Loucy (cell line): ENCODE results near the gene VWA5B2.
"Not testable (repeated sequence)": the region's sequence is repeated elsewhere in the genome, so short reads cannot be mapped to it uniquely, and the experiment has no call there.

Source experiments
- H2AFZ ChIP-seq: fragments of 200-600 bp; sonication (generic); 2 replicates; pipeline ENCODE4 v1.6.0; 2016; ENCODE audit warnings: antibody characterized with exemption, mild to moderate bottlenecking, low read length, moderate library complexity
- H3F3A ChIP-seq: fragments of 200-600 bp; 2 replicates; pipeline ENCODE4 v1.6.0; 2016; ENCODE audit warnings: antibody characterized with exemption, low read depth, mild to moderate bottlenecking
- H3K27me3 ChIP-seq: fragments of 200-600 bp; sonication (generic); 2 replicates; pipeline ENCODE4 v1.6.1; 2014; ENCODE audit warnings: low read length, mild to moderate bottlenecking; ENCODE audit not compliant: insufficient read depth, poor library complexity, severe bottlenecking
- H3K36me3 ChIP-seq: fragments of 200-600 bp; sonication (generic); 2 replicates; pipeline ENCODE4 v1.6.1; 2016; ENCODE audit warnings: low read length; ENCODE audit not compliant: insufficient read depth
- H3K4me1 ChIP-seq: fragments of 200-600 bp; sonication (generic); 2 replicates; pipeline ENCODE4 v1.5.1; 2014; ENCODE audit warnings: low read length, mild to moderate bottlenecking; ENCODE audit not compliant: insufficient read depth, poor library complexity, severe bottlenecking
- H3K4me2 ChIP-seq: fragments of 200-600 bp; sonication (generic); 2 replicates; pipeline ENCODE4 v1.6.0; 2014; ENCODE audit warnings: antibody characterized with exemption, low read length, low read depth, mild to moderate bottlenecking; ENCODE audit not compliant: poor library complexity, severe bottlenecking
- H3K4me3 ChIP-seq: fragments of 200-600 bp; sonication (generic); 2 replicates; pipeline ENCODE4 v1.5.1; 2014; ENCODE audit warnings: low read length, mild to moderate bottlenecking, mixed read lengths; ENCODE audit not compliant: poor library complexity, severe bottlenecking
- H3K79me2 ChIP-seq: fragments of 200-600 bp; sonication (generic); 2 replicates; pipeline ENCODE4 v1.6.1; 2014; ENCODE audit warnings: low read length; ENCODE audit not compliant: insufficient read depth
- H3K9ac ChIP-seq: fragments of 200-600 bp; sonication (generic); 2 replicates; pipeline ENCODE4 v1.6.0; 2014; ENCODE audit warnings: mild to moderate bottlenecking, low read depth, low read length, moderate library complexity; ENCODE audit not compliant: poor library complexity, severe bottlenecking
- H3K9me2 ChIP-seq: fragments of 200-600 bp; sonication (generic); replicated peaks from 2 replicates; pipeline ENCODE4 v1.6.1; 2016; ENCODE audit warnings: low read depth, low read length, mixed read lengths
- H3K9me3 ChIP-seq: fragments of 200-600 bp; sonication (generic); 2 replicates; pipeline ENCODE4 v1.6.1; 2014; ENCODE audit warnings: mild to moderate bottlenecking, antibody characterized with exemption, low read length, low read depth; ENCODE audit not compliant: insufficient read depth
- H4K20me1 ChIP-seq: fragments of 200-600 bp; sonication (generic); 2 replicates; pipeline ENCODE4 v1.6.0; 2014; ENCODE audit warnings: antibody characterized with exemption, low read length, mild to moderate bottlenecking; ENCODE audit not compliant: insufficient read depth, poor library complexity, severe bottlenecking
- CTCF ChIP-seq: fragments of 200-600 bp; sonication (generic); conservative IDR thresholded peaks from 2 replicates; pipeline ENCODE4 v1.5.1; 2014; ENCODE audit warnings: mild to moderate bottlenecking, antibody characterized with exemption, low read length
- EZH2phosphoT487 ChIP-seq: fragments of 200-600 bp; IDR thresholded peaks from 2 replicates; pipeline ENCODE4 v1.6.1; 2018; ENCODE audit warnings: antibody characterized with exemption, mild to moderate bottlenecking, moderate library complexity, borderline replicate concordance

VWA5B2 gene

GRCh38 chr3:184261854-184262763, 32.7 kb downstream of the VWA5B2 start:
- Histone ChIP-seq H2AFZ (peak overlapping the region; percentile 100), H3K9me2 (no peaks in the 10 kb centered on the region), H3K9me3 (no peaks in the 10 kb centered on the region), H3K4me1 (peaks cover 8% of the 10 kb centered on the region), H3K9ac (peak overlapping the region; percentile 84), H3K4me3 (peak overlapping the region; percentile 91), H4K20me1 (no peaks in the 10 kb centered on the region), H3F3A (no peaks in the 10 kb centered on the region; the same call in 1 of the 2 replicates), H3K36me3 (no peaks in the 10 kb centered on the region), H3K27me3 (no peaks in the 10 kb centered on the region), H3K79me2 (no peaks in the 10 kb centered on the region), H3K4me2 (peak overlapping the region; percentile 95)
- TF ChIP-seq EZH2phosphoT487 (no peak), CTCF (no peak)

- Histone ChIP-seq H3K9me2 (no peaks in the 10 kb centered on the region), H3K4me1 (peaks cover 8% of the 10 kb centered on the region), H3K27me3 (no peaks in the 10 kb centered on the region), H3K4me3 (peak overlapping the region; percentile 91), H3K9ac (peak overlapping the region; percentile 84), H3K9me3 (no peaks in the 10 kb centered on the region), H3F3A (no peaks in the 10 kb centered on the region; the same call in 1 of the 2 replicates), H3K4me2 (peak overlapping the region; percentile 95), H3K79me2 (no peaks in the 10 kb centered on the region), H2AFZ (no peak overlapping the region), H3K36me3 (no peaks in the 10 kb centered on the region), H4K20me1 (no peaks in the 10 kb centered on the region)
- TF ChIP-seq CTCF (no peak), EZH2phosphoT487 (no peak)
Measured at GRCh38 chr3:184262764-184263179, 33.4 kb downstream of the VWA5B2 start.

- H3K4me1 ChIP-seq, H4K20me1 ChIP-seq, H2AFZ ChIP-seq, H3K4me3 ChIP-seq, H3K36me3 ChIP-seq, H3K9me3 ChIP-seq, H3K9me2 ChIP-seq, H3F3A ChIP-seq, H3K4me2 ChIP-seq, H3K9ac ChIP-seq, H3K27me3 ChIP-seq, H3K79me2 ChIP-seq: not testable (repeated sequence)
Measured at GRCh38 chr3:184267249-184267648, 37.9 kb downstream of the VWA5B2 start.
